Skeletal muscle tissue (tissue), 4 donors: ENCODE results near the gene CD19. TPM values are rescaled to one million over a fixed set of nuclear protein-coding genes. Genes with fewer than 3 reads are reported as not detected.

ENCODE experiments used
- H3K27ac ChIP-seq: one replicate; pipeline ENCODE4 v1.7.0; 2013; ENCODE audit warnings: mild to moderate bottlenecking, low read depth, low read length, inconsistent platforms
- H3K27me3 ChIP-seq, 3 donors: one replicate each; pipeline ENCODE4 v1.7.0; 2013; ENCODE audit warnings: low read length in 3 of 3; ENCODE audit not compliant: control insufficient read depth in 3 of 3, insufficient read depth in 3 of 3
- H3K36me3 ChIP-seq, 3 donors: one replicate each; pipeline ENCODE4 v1.7.0; 2013; ENCODE audit warnings: low read length in 3 of 3; ENCODE audit not compliant: control insufficient read depth in 3 of 3, insufficient read depth in 3 of 3
- H3K4me1 ChIP-seq, 3 donors: one replicate each; pipeline ENCODE4 v1.7.0; 2013; ENCODE audit warnings: low read length in 3 of 3, mild to moderate bottlenecking in 3 of 3; ENCODE audit not compliant: control insufficient read depth in 3 of 3, insufficient read depth in 3 of 3
- H3K4me3 ChIP-seq, 3 donors: one replicate each; pipeline ENCODE4 v1.7.0; 2013; ENCODE audit warnings: low read length in 3 of 3
- H3K9ac ChIP-seq, 3 donors: one replicate each; pipeline ENCODE4 v1.7.0; 2013; ENCODE audit warnings: low read length in 3 of 3, mild to moderate bottlenecking in 3 of 3, moderate library complexity in 2 of 3, low read depth in 1 of 3
- H3K9me3 ChIP-seq, 3 donors: one replicate each; pipeline ENCODE4 v1.7.0; 2013; ENCODE audit warnings: low read length in 3 of 3; ENCODE audit not compliant: control insufficient read depth in 3 of 3
- total RNA-seq: library from RNA; depleted of rRNA; stranded (reverse); fragments of >200 nt; gene quantifications from one replicate; pipeline ENCODE4 v1.2.3, GENCODE V29; 2014
- donor health status: Osteomylitis.

Gene CD19
- total RNA-seq, 1 donor from 2014 or later: 2.1 TPM

GRCh38 chr16:28984091-28984490, 52.3 kb downstream of the CD19 start:
- Histone ChIP-seq H3K27me3 (no peaks in the 10 kb centered on the region), H3K27ac (no peak overlapping the region), H3K4me1 (no peaks in the 10 kb centered on the region), H3K9me3 (peaks cover 0 to 3% (median 0%) of the 10 kb centered on the region in 3 donors), H3K36me3 (peaks cover 55 to 62% (median 59%) of the 10 kb centered on the region in 3 donors), H3K4me3 (no peak overlapping the region), H3K9ac (no peak overlapping the region)

- H3K27me3 ChIP-seq: no peaks in the 10 kb centered on the region
- no peak within 1 kb of the TSS for H3K4me3 ChIP-seq
- no peaks in the 10 kb centered on the region for H3K4me1 ChIP-seq
- H3K36me3 ChIP-seq: peaks cover 53 to 58% (median 55%) of the 10 kb centered on the region in 3 donors
- H3K9ac ChIP-seq: no peak within 1 kb of the TSS
- H3K27ac ChIP-seq: no peak within 1 kb of the TSS
- H3K9me3 ChIP-seq: peaks cover 0 to 3% (median 0%) of the 10 kb centered on the region in 3 donors
Observed at GRCh38 chr16:28984619-28985135, 52.9 kb downstream of the CD19 start, which contains the start of gene LAT. Gene LAT (plus strand): TSS chr16:28985052. CDS start chr16:28985418, 366 bp downstream.

- Histone ChIP-seq H3K4me1 (no peaks in the 10 kb centered on the region), H3K27ac (no peak overlapping the region), H3K27me3 (no peaks in the 10 kb centered on the region), H3K9ac (no peak overlapping the region), H3K4me3 (no peak overlapping the region), H3K9me3 (peaks cover 0 to 3% (median 0%) of the 10 kb centered on the region in 3 donors), H3K36me3 (peaks cover 54 to 55% (median 55%) of the 10 kb centered on the region in 3 donors)
Observed at GRCh38 chr16:28985211-28986041, 53.7 kb downstream of the CD19 start.

GRCh38 chr16:28986046-28986445, 54.3 kb downstream of the CD19 start:
- Histone ChIP-seq H3K9ac (no peak overlapping the region), H3K27me3 (no peaks in the 10 kb centered on the region), H3K36me3 (peaks cover 51 to 52% (median 51%) of the 10 kb centered on the region in 3 donors), H3K4me3 (no peak overlapping the region), H3K9me3 (peaks cover 0 to 3% (median 0%) of the 10 kb centered on the region in 3 donors), H3K27ac (no peak overlapping the region), H3K4me1 (no peaks in the 10 kb centered on the region)

GRCh38 chr16:28986492-28986891, 54.7 kb downstream of the CD19 start:
- no peaks in the 10 kb centered on the region for H3K4me1 ChIP-seq
- peaks cover 0 to 3% (median 0%) of the 10 kb centered on the region in 3 donors for H3K9me3 ChIP-seq
- peaks cover 47 to 48% (median 47%) of the 10 kb centered on the region in 3 donors for H3K36me3 ChIP-seq
- H3K9ac ChIP-seq: no peak overlapping the region
- H3K27me3 ChIP-seq: no peaks in the 10 kb centered on the region
- H3K4me3 ChIP-seq: no peak overlapping the region
- H3K27ac ChIP-seq: no peak overlapping the region

DNA sequence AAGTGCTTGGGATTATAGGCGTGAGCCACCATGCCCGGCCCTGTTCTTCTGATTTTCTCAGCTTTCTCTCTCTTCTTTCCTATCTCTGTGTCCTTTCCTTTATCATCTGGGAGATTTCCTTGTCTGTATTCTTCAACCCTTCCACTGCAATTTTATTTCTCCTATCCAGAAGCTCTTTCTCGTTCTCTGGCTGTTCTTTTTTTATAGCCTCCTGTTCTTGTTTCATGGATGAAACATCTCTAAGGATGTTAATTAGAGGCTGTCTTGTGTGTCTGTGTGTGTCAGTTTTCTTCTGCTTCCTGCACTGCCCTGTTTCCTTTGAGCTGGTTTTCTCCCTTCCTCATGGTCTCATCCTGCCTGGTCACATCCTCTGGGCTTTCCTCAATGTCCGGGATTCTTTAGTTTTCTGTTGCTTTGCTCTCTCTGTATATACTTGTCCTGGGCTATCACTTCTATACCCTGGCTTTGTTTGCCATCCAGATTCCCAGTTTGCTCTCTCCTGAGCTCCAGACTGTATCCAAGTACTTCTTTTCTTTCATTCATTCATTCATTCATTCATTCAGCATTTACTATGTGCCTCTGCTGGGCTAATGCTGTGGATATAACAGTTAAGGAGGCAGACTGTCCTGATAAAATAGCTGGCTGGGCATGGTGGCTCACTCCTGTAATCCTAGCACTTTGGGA, 55.5 kb downstream of the CD19 start:
- H3K4me3 ChIP-seq: no peak overlapping the region
- no peak overlapping the region for H3K27ac ChIP-seq
- peaks cover 0 to 3% (median 0%) of the 10 kb centered on the region in 3 donors for H3K9me3 ChIP-seq
- H3K27me3 ChIP-seq: no peaks in the 10 kb centered on the region
- peaks cover 38 to 40% (median 39%) of the 10 kb centered on the region in 3 donors for H3K36me3 ChIP-seq
- H3K4me1 ChIP-seq: no peaks in the 10 kb centered on the region
- H3K9ac ChIP-seq: no peak overlapping the region

Other genes with a start within 250 kb of the CD19 start
- 197 TPM for gene EIF3C, start 220.5 kb upstream of the CD19 start, total RNA-seq
- gene NPIPB9, start 180.2 kb upstream of the CD19 start, total RNA-seq: 4.2 TPM
- gene ATXN2L, start 109.0 kb upstream of the CD19 start, total RNA-seq: 9.9 TPM
- gene TUFM, start 85.6 kb upstream of the CD19 start, total RNA-seq: 67.8 TPM
- 6.8 TPM for gene SH2B1, start 68.1 kb upstream of the CD19 start, total RNA-seq
- gene ATP2A1, start 53.5 kb upstream of the CD19 start, total RNA-seq: 502 TPM
- gene RABEP2, start 6.7 kb upstream of the CD19 start, total RNA-seq: 11.0 TPM
- 13.6 TPM for gene NFATC2IP, start 19.0 kb downstream of the CD19 start, total RNA-seq
- 18.3 TPM for gene SPNS1, start 42.8 kb downstream of the CD19 start, total RNA-seq
- gene LAT, start 53.1 kb downstream of the CD19 start, total RNA-seq: 0.52 TPM